Measurements from ENCODE around the gene MOCS3. TPM values are rescaled to one million over a fixed set of nuclear protein-coding genes. Genes with fewer than 3 reads are reported as not detected.

MOCS3 gene
- total and polyA plus RNA-seq, 2 of the 13 experiments (the other 11 are each of a cell fraction or from before 2014, with no cell fraction given) = 3.7 to 8.4 TPM

DNA sequence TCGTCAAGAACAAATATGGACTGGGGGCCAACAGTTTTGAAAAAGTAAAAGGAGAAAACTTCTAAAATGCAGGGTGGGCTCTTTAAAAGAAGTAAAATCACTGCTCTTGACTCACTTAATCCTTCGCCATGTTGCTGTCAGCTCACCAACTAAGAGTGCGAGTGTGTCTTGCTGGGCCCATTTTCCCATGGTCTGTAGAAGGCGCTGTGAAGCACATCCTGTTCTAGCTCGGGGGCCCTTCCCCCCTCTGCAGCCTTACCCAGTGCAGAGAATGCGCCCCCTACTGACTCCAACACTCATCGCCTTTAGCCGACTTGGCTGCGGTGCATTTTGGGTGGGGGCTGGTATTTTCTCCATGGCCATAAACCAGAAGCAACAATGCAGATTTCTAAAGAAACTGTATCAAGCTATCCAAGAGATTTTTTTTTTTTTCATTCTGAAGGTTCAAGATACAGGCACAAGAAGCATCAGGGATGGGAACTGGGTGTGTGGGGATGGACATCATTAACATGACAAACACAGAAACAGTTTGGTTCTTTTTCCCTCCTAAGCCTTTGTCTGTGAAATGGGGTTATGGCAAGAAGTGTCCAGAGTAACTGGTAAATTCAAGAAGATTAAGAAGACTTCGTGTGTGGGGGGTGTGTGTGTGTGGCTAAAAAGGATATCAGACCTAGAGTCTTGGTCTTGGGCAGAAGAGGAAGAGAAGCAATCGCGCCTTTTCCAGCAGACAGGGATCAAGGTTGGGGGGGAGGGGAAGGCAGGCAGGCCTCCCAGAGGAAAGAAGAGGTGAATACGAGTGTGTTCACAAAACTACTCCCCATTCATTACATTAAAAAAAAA lies 29.1 kb upstream of the MOCS3 start (continued):
- peak; percentile 78; the same call in 1 of the 2 replicates for TF ChIP-seq ZNF879 (CRISPR knock-in tag; IDR thresholded peaks at IDR 0.05)
- TF ChIP-seq, protein P1, sequence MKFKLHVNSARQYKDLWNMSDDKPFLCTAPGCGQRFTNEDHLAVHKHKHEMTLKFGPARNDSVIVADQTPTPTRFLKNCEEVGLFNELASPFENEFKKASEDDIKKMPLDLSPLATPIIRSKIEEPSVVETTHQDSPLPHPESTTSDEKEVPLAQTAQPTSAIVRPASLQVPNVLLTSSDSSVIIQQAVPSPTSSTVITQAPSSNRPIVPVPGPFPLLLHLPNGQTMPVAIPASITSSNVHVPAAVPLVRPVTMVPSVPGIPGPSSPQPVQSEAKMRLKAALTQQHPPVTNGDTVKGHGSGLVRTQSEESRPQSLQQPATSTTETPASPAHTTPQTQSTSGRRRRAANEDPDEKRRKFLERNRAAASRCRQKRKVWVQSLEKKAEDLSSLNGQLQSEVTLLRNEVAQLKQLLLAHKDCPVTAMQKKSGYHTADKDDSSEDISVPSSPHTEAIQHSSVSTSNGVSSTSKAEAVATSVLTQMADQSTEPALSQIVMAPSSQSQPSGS (CRISPR knock-in tag; IDR thresholded peaks at IDR 0.05) = peak; percentile 89
- no peak for TF ChIP-seq HNRNPL (IDR thresholded peaks at IDR 0.05; ENCODE audit: low read depth, low read length)
- no peak for TF ChIP-seq XBP1 (CRISPR knock-in tag; IDR thresholded peaks at IDR 0.05)
- TF ChIP-seq, protein P2, sequence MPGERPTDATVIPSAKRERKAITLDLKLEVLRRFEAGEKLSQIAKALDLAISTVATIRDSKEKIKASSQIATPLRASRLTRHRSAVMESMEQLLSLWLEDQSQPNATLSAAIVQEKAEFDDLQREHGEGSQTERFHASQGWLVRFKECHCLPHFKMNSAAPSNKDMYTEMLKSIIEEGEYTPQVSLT (CRISPR knock-in tag; IDR thresholded peaks at IDR 0.05; ENCODE audit: borderline replicate concordance, low read depth) = no peak
- TF ChIP-seq, protein P3, sequence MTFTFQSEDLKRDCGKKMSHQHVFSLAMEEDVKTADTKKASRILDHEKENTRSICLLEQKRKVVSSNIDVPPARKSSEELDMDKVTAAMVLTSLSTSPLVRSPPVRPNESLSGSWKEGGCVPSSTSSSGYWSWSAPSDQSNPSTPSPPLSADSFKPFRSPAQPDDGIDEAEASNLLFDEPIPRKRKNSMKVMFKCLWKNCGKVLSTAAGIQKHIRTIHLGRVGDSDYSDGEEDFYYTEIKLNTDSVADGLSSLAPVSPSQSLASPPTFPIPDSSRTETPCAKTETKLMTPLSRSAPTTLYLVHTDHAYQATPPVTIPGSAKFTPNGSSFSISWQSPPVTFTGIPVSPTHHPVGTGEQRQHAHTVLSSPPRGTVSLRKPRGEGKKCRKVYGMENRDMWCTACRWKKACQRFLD (CRISPR knock-in tag; IDR thresholded peaks at IDR 0.05; ENCODE audit: borderline replicate concordance) = 0 out of 2 replicates have a peak, but pooled peaks have one; percentile 82
- no peak for TF ChIP-seq SRSF4 (IDR thresholded peaks at IDR 0.05; ENCODE audit: low read depth, low read length, poor library complexity, severe bottlenecking)
- peak; percentile 80 for TF ChIP-seq JARID2 (CRISPR knock-in tag; IDR thresholded peaks at IDR 0.05; ENCODE audit: insufficient replicate concordance)
- TF ChIP-seq ZNF251 (CRISPR knock-in tag; IDR thresholded peaks at IDR 0.05) = no peak
- peak; percentile 89 for TF ChIP-seq SMAD3 (CRISPR knock-in tag; IDR thresholded peaks at IDR 0.05)
- no peak for TF ChIP-seq ZNF138 (CRISPR knock-in tag; IDR thresholded peaks at IDR 0.05; ENCODE audit: low read depth)
- peak; percentile 67 for TF ChIP-seq RARA (CRISPR knock-in tag; IDR thresholded peaks at IDR 0.05)
- TF ChIP-seq TMF1 (CRISPR knock-in tag; IDR thresholded peaks at IDR 0.05; ENCODE audit: low read depth) = no peak
- TF ChIP-seq MED13 (CRISPR knock-in tag; IDR thresholded peaks at IDR 0.05) = no peak
- TF ChIP-seq, protein P4, sequence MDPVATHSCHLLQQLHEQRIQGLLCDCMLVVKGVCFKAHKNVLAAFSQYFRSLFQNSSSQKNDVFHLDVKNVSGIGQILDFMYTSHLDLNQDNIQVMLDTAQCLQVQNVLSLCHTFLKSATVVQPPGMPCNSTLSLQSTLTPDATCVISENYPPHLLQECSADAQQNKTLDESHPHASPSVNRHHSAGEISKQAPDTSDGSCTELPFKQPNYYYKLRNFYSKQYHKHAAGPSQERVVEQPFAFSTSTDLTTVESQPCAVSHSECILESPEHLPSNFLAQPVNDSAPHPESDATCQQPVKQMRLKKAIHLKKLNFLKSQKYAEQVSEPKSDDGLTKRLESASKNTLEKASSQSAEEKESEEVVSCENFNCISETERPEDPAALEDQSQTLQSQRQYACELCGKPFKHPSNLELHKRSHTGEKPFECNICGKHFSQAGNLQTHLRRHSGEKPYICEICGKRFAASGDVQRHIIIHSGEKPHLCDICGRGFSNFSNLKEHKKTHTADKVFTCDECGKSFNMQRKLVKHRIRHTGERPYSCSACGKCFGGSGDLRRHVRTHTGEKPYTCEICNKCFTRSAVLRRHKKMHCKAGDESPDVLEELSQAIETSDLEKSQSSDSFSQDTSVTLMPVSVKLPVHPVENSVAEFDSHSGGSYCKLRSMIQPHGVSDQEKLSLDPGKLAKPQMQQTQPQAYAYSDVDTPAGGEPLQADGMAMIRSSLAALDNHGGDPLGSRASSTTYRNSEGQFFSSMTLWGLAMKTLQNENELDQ (CRISPR knock-in tag; IDR thresholded peaks at IDR 0.05; ENCODE audit: borderline replicate concordance) = no peak
- TF ChIP-seq, protein P5, sequence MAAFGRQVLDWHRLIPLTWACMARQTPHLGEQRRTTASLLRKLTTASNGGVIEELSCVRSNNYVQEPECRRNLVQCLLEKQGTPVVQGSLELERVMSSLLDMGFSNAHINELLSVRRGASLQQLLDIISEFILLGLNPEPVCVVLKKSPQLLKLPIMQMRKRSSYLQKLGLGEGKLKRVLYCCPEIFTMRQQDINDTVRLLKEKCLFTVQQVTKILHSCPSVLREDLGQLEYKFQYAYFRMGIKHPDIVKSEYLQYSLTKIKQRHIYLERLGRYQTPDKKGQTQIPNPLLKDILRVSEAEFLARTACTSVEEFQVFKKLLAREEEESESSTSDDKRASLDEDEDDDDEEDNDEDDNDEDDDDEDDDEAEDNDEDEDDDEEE (CRISPR knock-in tag; IDR thresholded peaks at IDR 0.05) = peak; percentile 78; the same call in 1 of the 2 replicates
- TF ChIP-seq, protein P6, sequence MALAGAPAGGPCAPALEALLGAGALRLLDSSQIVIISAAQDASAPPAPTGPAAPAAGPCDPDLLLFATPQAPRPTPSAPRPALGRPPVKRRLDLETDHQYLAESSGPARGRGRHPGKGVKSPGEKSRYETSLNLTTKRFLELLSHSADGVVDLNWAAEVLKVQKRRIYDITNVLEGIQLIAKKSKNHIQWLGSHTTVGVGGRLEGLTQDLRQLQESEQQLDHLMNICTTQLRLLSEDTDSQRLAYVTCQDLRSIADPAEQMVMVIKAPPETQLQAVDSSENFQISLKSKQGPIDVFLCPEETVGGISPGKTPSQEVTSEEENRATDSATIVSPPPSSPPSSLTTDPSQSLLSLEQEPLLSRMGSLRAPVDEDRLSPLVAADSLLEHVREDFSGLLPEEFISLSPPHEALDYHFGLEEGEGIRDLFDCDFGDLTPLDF (CRISPR knock-in tag; IDR thresholded peaks at IDR 0.05) = no peak; the same call in 1 of the 2 replicates
- no peak for TF ChIP-seq ARID2 (CRISPR knock-in tag; IDR thresholded peaks at IDR 0.05; ENCODE audit: borderline replicate concordance)
- no peak for TF ChIP-seq ZNF720 (CRISPR knock-in tag; IDR thresholded peaks at IDR 0.05)
- TF ChIP-seq ZNF709 (CRISPR knock-in tag; IDR thresholded peaks at IDR 0.05) = peak; percentile 82; the same call in 1 of the 2 replicates
- TF ChIP-seq, protein P7, sequence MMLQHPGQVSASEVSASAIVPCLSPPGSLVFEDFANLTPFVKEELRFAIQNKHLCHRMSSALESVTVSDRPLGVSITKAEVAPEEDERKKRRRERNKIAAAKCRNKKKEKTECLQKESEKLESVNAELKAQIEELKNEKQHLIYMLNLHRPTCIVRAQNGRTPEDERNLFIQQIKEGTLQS (CRISPR knock-in tag; IDR thresholded peaks at IDR 0.05) = no peak

All from HepG2 (cell line).